SK-N-SH (cell line): ENCODE results near the gene NOC2L.

Experiments used
- CTCF ChIP-seq: fragments of 200-600 bp; sonication (generic); IDR thresholded peaks from 2 replicates; pipeline ENCODE4 v1.6.1; 2017; ENCODE audit warnings: antibody characterized with exemption, mild to moderate bottlenecking, moderate library complexity
- EZH2phosphoT487 ChIP-seq: fragments of 200-600 bp; sonication (generic); IDR thresholded peaks from 2 replicates; pipeline ENCODE4 v1.6.1; 2017; ENCODE audit warnings: low read depth, mixed run types, mild to moderate bottlenecking, antibody characterized with exemption, moderate library complexity, borderline replicate concordance
- GABPA ChIP-seq: IDR thresholded peaks from 2 replicates; pipeline ENCODE4 v1.4.0; 2012; ENCODE audit warnings: low read depth, mild to moderate bottlenecking
- NRF1 ChIP-seq: IDR thresholded peaks from 2 replicates; pipeline ENCODE4 v1.6.1; 2012; ENCODE audit warnings: low read depth, mild to moderate bottlenecking, low read length
- POLR2AphosphoS5 ChIP-seq: IDR thresholded peaks from 2 replicates; pipeline ENCODE4 v1.6.1; 2012; ENCODE audit warnings: low read depth, low read length
- REST ChIP-seq: IDR thresholded peaks from 2 replicates; pipeline ENCODE4 v1.6.1; 2012; ENCODE audit warnings: mild to moderate bottlenecking, low read depth, low read length, moderate library complexity
- RFX5 ChIP-seq: IDR thresholded peaks from 2 replicates; pipeline ENCODE4 v1.6.1; 2012; ENCODE audit warnings: mild to moderate bottlenecking, improper control_type of control experiment, low read length
- RXRA ChIP-seq: IDR thresholded peaks from 2 replicates; pipeline ENCODE4 v1.4.0; 2012; ENCODE audit warnings: low read depth, mild to moderate bottlenecking, borderline replicate concordance
- TEAD4 ChIP-seq: IDR thresholded peaks from 2 replicates; pipeline ENCODE4 v1.4.0; 2012; ENCODE audit warnings: mild to moderate bottlenecking, borderline replicate concordance; ENCODE audit not compliant: insufficient read depth

- TF ChIP-seq CTCF = no peak
- no peak for TF ChIP-seq NRF1
- TF ChIP-seq POLR2AphosphoS5 = no peak
- TF ChIP-seq REST = no peak
- no peak for TF ChIP-seq TEAD4
- no peak for TF ChIP-seq RFX5
- no peak for TF ChIP-seq EZH2phosphoT487
- TF ChIP-seq GABPA = no peak
- no peak for TF ChIP-seq RXRA
Measured at GRCh38 chr1:932173-932510, 26.9 kb downstream of the NOC2L start.
